Islet of Langerhans (tissue), 1 donor: ENCODE results near the gene TMEM242.
"Not testable (repeated sequence)": the region's sequence is repeated elsewhere in the genome, so short reads cannot be mapped to it uniquely, and the experiment has no call there.

Experiments
- FAIRE-seq: peaks from one replicate; lab custom pipeline; 2011; peaks lifted over from hg19 to GRCh38; lab: Jason Lieb, UNC

The TMEM242 gene

GRCh38 chr6:157323966-157324300 is 614 bp upstream of the TMEM242 start:
- no peak for FAIRE-seq

GRCh38 chr6:157322792-157323254 is 496 bp downstream of the TMEM242 start:
- FAIRE-seq = no peak

DNA sequence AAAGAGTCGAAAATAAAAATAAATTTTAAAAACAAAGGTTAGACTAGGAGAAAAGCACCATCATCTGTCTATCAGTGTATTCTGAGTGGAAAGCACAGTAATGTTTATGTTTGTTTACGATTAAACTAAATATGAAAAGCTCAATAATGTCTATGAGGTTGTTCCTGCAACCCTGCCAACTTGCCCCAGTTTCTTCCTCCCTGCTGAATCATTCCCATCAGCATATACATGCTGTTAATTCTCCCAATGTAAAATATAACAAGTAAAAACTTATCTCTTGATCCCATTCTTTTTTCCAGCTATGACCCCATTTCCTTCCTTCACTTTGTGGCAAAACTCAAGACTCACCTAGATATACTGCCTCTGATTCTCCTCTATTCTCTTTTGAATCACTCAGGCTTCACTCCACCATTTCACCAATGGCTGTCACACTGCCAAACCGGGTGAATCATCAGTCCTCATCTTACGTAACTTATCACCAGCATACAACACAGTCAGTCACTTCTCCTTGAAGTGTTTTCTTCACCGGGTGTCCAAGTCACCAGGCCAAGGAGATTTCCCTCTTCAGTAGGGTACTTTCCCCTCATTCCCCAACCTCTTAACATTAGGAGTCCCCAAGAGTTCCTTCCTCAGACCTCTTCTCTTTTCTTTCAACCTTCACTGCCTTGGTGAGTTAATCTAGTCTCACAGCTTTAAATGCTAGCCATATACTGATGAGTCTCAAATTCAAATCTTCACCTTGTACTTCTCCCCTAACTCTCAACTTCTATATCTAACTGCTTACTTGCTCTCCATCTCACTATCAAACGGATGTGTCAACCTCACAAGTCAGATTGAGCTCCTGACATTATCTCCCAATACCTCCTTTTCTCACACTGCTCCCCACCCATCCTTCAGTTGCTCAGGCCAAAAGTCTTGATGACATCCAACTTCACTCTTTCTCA is 6.2 kb downstream of the TMEM242 start:
- FAIRE-seq = no peak

GRCh38 chr6:157314705-157315321 is 8.5 kb downstream of the TMEM242 start:
- FAIRE-seq = no peak

DNA sequence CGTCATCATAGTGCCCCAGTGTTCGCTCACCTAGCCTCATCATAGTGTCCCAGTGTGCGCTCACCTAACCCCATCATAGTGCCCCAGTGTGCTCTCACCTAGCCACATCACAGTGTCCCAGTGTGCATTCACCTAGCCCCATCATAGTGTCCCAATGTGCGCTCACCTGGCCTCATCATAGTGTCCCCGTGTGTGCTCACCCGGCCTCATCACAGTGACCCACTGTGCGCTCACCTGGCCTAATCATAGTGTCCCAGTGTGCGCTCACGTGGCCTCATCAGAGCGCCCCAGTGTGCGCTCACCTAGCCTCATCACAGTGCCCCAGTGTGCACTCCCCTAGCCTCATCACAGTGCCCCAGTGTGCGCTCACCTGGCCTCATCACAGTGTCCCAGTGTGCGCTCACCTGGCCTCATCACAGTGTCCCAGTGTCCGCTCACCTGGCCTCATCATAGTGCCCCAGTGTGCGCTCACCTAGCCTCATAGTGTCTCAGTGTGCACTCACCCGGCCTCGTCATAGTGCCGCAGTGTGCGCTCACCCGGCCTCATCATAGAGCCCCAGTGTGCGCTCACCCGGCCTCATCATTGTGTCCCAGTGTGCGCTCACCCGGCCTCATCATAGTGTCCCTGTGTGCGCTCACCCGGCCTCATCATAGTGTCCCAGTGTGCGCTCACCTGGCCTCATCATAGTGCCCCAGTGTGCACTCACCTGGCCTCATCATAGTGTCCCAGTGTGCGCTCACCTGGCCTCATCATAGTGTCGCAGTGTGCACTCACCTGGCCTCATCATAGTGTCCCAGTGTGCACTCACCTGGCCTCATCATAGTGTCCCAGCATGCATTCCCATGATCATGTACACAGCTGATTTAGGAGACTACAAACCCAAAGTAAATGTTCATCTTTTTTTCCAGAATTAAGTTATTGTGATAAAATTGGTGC is 9.5 kb downstream of the TMEM242 start:
- FAIRE-seq = no peak

DNA sequence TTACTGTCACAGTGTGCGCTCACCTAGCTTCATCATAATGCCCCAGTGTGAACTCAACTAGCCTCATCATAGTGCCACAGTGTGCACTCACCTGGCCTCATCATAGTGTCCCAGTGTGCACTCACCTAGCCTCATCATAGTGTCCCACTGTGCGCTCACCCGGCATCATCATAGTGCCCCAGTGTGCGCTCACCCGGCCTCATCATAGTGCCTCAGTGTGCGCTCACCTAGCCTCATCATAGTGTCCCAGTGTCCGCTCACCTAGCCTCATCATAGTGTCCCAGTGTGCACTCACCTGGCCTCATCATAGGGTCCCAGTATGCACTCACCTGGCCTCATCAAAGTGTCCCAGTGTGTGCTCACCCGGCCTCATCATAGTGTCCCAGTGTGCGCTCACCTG is 10.6 kb downstream of the TMEM242 start:
- FAIRE-seq = no peak

- not testable (repeated sequence) for FAIRE-seq
These were observed 12.6 kb downstream of the TMEM242 start for GRCh38 chr6:157310693-157311092.

GRCh38 chr6:157307661-157308060 is 15.7 kb downstream of the TMEM242 start:
- FAIRE-seq = no peak

DNA sequence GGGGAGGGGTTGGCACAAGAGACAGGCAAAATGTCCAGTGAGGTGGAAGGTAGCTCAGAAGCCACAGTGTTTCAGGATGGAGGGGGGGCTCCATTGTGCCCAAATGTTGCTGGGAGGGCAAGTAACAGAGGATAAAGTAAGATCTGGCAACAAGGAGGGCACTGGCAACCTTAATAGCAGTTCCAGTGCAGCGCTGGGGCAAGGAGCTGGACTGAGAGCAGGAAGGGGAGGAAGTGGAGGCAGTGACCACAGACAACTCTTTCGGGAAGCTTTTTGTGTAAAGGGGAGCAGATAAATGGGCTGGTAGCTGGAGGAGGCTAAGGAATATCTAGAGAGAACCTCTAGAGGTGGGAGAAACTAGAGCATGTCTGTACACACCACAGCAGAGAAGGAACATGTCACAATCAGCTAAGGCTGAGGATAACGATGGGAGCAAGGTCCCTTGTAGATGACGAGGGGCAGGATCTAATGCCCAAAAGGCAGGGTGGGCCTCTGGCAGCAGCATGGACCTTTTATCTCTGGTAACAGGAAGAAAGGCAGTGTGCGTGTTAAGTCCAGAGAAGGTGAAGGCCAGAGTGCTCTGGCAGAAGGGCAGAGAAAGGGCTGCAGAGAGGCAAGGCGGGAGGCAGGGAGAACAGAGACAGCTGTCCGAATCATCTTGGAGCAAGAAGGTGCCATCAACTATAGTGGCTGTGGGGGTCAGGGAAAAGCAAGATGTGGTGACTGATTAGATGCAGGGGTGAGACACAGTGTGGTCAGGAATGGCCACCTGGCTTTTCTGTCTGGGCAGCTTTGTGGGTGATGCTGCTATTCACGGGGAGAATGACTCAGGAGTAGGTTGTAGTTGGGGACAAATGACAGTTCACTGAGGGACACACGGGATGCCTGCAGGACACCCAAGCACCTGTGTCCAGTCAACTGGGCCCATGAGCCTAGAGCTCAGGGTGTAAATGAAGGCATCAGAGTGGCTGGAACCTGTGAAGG is 17.4 kb downstream of the TMEM242 start:
- no peak for FAIRE-seq

- no peak for FAIRE-seq
These were observed 18.2 kb downstream of the TMEM242 start for GRCh38 chr6:157304899-157305663.

- no peak for FAIRE-seq
These were observed 20.6 kb downstream of the TMEM242 start for GRCh38 chr6:157302736-157303135.

DNA sequence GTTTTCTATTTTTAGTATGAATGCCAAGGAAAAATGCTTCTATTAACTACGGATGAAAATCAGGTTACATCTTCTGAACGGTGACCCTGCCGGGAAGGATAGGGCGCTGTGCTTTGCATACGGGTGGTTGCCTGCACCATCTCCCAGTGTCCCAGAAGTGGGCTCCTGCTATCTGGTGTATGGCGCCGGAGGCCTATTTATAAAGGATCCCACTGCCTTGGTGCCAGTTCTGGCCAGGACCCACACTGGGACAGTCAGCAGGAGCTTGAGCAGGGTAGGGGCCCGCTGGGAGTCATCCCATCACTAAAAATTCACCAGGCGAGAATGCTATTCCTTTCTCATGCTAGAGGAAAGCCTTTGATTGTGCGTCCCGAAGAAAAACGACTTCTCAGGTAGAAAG is 22.9 kb downstream of the TMEM242 start:
- no peak for FAIRE-seq

DNA sequence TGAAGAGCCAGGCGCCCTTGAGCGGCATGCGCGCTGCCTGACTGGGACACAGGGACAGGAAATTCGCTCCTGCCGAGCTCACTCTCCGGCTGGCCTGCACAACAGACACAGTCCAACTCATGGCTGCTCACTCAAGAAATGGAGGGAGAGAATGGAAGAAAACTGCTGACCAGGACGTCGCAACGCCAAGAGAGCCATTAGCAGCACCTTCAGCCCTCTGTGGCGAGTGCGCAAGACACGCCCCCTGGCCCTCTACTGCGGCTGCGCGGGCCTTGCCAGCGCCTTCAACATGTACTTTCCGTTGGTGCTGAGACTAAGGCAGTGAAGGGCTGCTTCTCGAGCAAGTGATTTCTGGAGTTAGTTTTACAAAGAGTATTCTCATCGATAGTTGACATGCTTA is 23.3 kb downstream of the TMEM242 start:
- no peak for FAIRE-seq

DNA sequence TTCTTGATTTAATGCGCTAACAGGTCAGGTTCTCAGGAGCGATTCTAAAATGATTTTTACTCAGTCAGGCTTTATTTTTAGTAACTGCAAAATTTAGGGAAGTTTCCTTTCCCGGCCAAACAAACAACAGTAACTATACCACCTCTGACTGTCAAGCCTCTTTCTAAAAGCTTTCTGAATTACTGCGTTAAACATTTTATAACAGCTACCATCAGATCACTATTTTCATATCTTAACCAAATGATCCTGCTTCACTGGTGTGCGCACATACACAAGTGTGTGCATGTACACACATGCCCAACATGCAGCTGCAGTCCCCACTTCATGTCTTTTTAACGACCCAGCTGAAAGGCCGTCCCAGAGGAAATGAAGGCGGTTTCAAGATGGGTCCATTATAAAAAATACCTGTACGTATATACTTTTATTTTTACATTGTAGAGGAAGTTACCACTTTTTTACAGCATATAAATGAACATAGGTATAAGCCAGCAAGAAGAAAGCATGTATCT is 25.0 kb downstream of the TMEM242 start:
- no peak for FAIRE-seq

DNA sequence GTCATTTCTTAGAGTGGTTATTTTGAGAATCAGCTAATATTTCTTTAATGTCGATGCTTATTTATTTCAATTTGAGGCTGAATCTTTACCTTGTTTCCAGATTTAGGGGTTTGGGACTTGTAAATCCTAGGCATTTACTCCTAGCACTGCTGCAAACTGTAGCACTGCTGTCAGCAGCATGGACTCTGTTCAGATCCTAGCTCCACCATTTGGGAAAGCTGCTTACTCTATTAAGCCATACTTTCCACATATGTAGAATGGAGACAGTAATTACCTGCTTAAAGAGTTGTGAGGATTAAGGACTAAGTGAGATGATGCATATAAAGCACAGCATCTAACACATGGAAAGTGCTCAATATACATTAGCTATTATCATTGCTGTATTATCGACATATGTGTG is 28.7 kb downstream of the TMEM242 start:
- no peak for FAIRE-seq

- no peak for FAIRE-seq
These were observed 29.5 kb downstream of the TMEM242 start for GRCh38 chr6:157293780-157294179.

- no peak for FAIRE-seq
These were observed 31.1 kb downstream of the TMEM242 start for GRCh38 chr6:157292202-157292601.

DNA sequence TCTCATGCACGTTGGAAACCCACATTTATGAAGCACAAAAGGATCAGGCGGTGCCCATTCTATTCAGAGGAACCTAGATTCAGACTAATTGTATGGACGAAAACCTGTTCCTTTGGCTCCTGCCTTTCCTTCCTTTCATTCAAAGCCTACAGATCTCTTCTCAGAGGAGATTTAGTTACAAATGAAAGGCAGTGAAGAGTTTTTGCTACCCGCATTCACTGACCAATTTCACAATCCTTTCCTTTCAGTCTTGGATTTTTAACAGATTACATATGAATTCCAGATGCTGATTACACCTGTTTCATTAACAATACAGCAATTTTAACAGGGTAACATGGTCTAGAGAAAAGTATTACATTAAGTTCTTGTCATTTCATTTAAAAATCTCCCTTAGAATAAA is 32.0 kb downstream of the TMEM242 start:
- FAIRE-seq = no peak

DNA sequence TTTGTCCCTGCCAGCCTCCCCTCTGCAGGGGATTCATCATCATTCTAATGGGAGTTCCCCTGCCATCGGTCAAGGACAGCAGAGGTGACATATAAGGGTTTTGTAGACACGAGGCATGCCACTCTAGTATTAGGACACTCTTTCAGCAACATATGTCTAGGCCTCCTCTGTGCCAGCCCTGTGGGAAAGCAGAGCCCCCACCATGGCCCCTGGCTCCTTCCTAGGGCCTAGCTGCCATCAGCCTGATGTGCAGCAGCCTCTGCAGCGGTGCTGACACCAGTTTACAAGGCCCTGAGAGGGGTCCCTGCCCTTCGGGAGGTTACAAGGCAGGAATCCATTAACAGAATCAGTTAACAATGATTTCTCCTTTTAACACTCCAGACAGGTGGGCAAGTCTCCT is 32.5 kb downstream of the TMEM242 start:
- no peak for FAIRE-seq

GRCh38 chr6:157289764-157290163 is 33.6 kb downstream of the TMEM242 start:
- no peak for FAIRE-seq
